ENCODE results near the gene CAP2. TPM values are rescaled to one million over a fixed set of nuclear protein-coding genes. Genes with fewer than 3 reads are reported as not detected.
A peak's percentile ranks its signal among the peaks of the same experiment; 100 is the strongest.

Gene CAP2
- total and polyA plus RNA-seq, 9 of the 15 experiments (the other 6 are each of a cell fraction or from before 2014, with no cell fraction given), result not detected

DNA sequence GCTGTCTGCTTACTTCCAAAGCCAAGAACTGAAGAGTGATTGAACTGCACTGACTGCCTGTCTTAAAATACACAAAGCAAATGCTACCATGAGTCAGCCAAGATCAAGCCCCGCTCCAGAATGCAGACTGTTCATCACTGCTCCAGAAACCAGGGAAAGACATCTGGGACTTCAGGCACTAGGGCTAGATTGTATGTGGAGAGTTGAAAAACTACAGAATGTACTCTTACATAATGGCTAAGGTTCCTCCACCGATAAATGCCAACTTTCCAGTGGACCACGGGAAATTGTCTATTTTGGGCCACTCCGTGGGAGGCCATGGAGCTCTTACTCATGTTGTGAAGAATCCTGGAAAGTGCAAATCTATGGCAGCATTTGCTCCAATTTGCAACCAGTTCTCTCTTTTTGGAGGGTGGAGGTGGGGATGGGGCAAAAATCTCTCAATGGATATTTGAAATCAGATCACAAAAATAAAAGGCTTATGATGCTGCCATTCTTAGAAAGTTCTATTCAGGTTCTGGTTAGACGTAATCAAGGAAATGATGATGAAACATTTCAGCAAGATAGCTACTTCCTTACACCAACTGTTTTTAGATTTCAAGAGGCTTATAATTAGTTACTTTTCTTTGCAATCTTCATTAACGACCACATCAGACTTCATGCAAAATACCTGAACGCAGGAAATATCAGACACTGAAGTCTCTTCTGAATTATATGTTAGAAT is 11.8 kb upstream of the CAP2 start (continued):
- TF ChIP-seq, protein P1, sequence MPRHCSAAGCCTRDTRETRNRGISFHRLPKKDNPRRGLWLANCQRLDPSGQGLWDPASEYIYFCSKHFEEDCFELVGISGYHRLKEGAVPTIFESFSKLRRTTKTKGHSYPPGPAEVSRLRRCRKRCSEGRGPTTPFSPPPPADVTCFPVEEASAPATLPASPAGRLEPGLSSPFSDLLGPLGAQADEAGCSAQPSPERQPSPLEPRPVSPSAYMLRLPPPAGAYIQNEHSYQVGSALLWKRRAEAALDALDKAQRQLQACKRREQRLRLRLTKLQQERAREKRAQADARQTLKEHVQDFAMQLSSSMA (CRISPR knock-in tag; IDR thresholded peaks at IDR 0.05), result no peak
- TF ChIP-seq, protein P2, sequence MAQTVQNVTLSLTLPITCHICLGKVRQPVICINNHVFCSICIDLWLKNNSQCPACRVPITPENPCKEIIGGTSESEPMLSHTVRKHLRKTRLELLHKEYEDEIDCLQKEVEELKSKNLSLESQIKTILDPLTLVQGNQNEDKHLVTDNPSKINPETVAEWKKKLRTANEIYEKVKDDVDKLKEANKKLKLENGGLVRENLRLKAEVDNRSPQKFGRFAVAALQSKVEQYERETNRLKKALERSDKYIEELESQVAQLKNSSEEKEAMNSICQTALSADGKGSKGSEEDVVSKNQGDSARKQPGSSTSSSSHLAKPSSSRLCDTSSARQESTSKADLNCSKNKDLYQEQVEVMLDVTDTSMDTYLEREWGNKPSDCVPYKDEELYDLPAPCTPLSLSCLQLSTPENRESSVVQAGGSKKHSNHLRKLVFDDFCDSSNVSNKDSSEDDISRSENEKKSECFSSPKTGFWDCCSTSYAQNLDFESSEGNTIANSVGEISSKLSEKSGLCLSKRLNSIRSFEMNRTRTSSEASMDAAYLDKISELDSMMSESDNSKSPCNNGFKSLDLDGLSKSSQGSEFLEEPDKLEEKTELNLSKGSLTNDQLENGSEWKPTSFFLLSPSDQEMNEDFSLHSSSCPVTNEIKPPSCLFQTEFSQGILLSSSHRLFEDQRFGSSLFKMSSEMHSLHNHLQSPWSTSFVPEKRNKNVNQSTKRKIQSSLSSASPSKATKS (CRISPR knock-in tag; IDR thresholded peaks at IDR 0.05), result no peak
- TF ChIP-seq, protein P3, sequence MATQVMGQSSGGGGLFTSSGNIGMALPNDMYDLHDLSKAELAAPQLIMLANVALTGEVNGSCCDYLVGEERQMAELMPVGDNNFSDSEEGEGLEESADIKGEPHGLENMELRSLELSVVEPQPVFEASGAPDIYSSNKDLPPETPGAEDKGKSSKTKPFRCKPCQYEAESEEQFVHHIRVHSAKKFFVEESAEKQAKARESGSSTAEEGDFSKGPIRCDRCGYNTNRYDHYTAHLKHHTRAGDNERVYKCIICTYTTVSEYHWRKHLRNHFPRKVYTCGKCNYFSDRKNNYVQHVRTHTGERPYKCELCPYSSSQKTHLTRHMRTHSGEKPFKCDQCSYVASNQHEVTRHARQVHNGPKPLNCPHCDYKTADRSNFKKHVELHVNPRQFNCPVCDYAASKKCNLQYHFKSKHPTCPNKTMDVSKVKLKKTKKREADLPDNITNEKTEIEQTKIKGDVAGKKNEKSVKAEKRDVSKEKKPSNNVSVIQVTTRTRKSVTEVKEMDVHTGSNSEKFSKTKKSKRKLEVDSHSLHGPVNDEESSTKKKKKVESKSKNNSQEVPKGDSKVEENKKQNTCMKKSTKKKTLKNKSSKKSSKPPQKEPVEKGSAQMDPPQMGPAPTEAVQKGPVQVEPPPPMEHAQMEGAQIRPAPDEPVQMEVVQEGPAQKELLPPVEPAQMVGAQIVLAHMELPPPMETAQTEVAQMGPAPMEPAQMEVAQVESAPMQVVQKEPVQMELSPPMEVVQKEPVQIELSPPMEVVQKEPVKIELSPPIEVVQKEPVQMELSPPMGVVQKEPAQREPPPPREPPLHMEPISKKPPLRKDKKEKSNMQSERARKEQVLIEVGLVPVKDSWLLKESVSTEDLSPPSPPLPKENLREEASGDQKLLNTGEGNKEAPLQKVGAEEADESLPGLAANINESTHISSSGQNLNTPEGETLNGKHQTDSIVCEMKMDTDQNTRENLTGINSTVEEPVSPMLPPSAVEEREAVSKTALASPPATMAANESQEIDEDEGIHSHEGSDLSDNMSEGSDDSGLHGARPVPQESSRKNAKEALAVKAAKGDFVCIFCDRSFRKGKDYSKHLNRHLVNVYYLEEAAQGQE (IDR thresholded peaks at IDR 0.05; ENCODE audit: borderline replicate concordance), result no peak
- TF ChIP-seq, protein P3 (CRISPR knock-in tag; IDR thresholded peaks at IDR 0.05; ENCODE audit: low read depth), result no peak
- TF ChIP-seq TRIM24 (IDR thresholded peaks at IDR 0.05), result peak; percentile 16 to 39; a peak in 2 of 4 replicates
- TF ChIP-seq ESRRB (CRISPR knock-in tag; IDR thresholded peaks at IDR 0.05; ENCODE audit: borderline replicate concordance), result no peak
- TF ChIP-seq HDAC2 (IDR thresholded peaks at IDR 0.05), result no peak
- TF ChIP-seq, protein P4, sequence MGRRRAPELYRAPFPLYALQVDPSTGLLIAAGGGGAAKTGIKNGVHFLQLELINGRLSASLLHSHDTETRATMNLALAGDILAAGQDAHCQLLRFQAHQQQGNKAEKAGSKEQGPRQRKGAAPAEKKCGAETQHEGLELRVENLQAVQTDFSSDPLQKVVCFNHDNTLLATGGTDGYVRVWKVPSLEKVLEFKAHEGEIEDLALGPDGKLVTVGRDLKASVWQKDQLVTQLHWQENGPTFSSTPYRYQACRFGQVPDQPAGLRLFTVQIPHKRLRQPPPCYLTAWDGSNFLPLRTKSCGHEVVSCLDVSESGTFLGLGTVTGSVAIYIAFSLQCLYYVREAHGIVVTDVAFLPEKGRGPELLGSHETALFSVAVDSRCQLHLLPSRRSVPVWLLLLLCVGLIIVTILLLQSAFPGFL (CRISPR knock-in tag; IDR thresholded peaks at IDR 0.05), result no peak
- TF ChIP-seq, protein P5, sequence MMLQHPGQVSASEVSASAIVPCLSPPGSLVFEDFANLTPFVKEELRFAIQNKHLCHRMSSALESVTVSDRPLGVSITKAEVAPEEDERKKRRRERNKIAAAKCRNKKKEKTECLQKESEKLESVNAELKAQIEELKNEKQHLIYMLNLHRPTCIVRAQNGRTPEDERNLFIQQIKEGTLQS (IDR thresholded peaks at IDR 0.05), result peak; percentile 67
- TF ChIP-seq, protein P5 (CRISPR knock-in tag; conservative IDR thresholded peaks at IDR 0.05), result no peak
- TF ChIP-seq, protein P6, sequence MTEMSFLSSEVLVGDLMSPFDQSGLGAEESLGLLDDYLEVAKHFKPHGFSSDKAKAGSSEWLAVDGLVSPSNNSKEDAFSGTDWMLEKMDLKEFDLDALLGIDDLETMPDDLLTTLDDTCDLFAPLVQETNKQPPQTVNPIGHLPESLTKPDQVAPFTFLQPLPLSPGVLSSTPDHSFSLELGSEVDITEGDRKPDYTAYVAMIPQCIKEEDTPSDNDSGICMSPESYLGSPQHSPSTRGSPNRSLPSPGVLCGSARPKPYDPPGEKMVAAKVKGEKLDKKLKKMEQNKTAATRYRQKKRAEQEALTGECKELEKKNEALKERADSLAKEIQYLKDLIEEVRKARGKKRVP (CRISPR knock-in tag; IDR thresholded peaks at IDR 0.05), result peak; percentile 48; the same call in 1 of the 2 replicates
- TF ChIP-seq C11orf30 (IDR thresholded peaks at IDR 0.05; ENCODE audit: low read depth), result no peak
- TF ChIP-seq WHSC1 (IDR thresholded peaks at IDR 0.05; ENCODE audit: low read length), result no peak
- TF ChIP-seq NONO (IDR thresholded peaks at IDR 0.05; ENCODE audit: low read depth in 2 of 2, low read length in 1 of 2), result no peak
